CD4-positive, alpha-beta T cell treated with Interleukin-2 at 100 ng/mL for 4 hours (primary cell): ENCODE results near the gene TAPBPL.
"Not testable (repeated sequence)": the region's sequence is repeated elsewhere in the genome, so short reads cannot be mapped to it uniquely, and the experiment has no call there.

Experiments
- DNase-seq: peaks from one replicate; pipeline ENCODE4 v3.0.0-alpha.2; 2020; ENCODE audit warnings: low spot score

TAPBPL gene

DNA sequence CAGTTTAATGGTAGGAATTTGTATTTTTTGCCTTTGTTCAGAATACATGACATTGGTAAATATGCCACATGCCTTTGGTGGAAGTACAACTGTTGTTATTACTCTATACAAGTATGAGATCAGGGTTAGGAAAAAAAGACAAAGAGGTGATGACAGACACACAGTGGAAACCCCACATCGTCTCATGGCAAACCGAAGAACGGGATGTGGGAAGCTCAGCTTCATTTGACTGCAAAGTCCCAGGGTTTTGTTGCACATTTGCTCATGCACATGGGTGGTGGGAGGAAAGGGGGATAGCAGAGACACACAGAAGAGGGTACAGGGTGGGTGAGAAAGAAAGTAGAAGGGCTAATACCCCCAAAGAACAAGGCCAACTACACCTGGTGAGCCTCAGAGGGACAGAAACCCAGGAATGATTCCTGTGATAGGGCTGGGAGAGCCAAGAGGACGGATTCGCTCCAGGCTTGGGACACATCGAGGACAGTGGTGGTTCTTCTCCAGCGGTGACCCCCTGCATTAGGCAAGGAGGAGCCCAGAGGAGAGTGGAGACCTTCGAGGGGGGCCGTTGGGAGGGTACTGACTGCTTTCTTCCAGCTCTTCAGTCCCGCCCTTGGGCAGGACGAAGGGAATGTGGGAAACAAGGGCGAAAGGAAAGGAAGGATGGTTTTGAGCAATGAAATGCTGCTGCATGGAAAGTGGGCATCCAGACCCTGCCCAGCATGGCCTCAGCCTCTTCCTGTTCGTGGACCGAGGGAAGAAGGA lies 10.6 kb downstream of the TAPBPL start:
- no peak for DNase-seq

DNA sequence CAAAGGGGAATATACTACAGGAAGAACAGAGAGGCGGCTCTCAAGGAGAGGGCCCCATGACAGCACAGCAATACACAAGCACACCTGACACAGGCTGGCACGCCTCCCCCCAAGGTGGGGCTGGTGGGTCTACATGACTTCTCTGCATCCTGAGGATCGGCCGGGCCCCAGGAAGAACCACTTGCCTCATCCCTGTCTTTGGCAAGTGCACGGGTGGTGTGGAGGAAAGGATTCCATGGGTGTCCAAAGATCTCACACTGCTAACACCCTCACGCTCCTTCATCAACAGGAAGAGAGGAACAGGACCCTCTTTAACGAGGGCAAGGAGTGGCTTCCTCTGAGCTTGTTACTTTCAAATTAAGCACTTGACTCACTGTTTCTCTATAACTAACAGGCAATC lies 11.4 kb downstream of the TAPBPL start:
- peak; percentile 45 for DNase-seq

DNA sequence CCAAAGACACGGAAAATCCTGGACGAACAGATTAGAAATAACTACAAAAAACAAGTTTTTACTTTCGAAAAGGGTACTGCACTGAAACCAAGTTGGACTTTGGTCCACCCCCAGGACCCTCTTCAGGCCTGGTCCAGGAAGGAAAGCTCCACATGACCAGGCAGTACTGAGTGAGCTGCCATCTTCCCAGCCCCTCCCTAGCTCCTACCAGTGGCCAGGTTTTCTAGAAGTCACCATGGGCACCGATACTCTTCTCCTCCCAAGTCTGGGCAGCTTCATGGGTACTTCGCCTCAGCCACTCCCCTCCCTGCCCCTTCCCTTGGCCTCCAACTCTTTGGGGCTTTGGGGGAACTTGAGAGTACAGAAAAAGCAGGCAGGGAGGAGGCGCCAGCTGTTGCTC lies 12.0 kb downstream of the TAPBPL start:
- DNase-seq, result no peak

GRCh38 chr12:6464531-6464930 lies 12.7 kb downstream of the TAPBPL start:
- DNase-seq, result no peak

- peak; percentile 74 for DNase-seq
These were observed 13.8 kb downstream of the TAPBPL start for GRCh38 chr12:6465467-6466183.

DNA sequence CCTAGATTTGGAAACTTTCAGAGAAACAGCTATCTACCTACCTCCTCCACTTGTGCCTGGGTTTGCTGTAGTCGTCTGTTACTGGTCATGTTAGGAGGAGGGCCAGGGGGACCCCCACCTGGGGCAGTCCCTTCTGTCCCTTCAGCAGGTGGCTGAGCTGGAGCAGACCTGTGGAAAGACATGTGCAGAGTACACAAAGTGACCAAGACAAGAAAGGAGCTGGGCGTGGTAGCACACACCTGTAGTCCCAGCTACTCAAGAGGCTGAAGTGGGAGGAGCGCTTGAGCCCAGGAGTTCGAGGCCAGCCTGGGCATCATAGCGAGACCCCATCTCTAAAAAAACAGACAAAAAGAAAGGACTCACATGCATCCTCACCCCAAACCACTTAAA lies 14.3 kb downstream of the TAPBPL start:
- DNase-seq, result no peak

DNA sequence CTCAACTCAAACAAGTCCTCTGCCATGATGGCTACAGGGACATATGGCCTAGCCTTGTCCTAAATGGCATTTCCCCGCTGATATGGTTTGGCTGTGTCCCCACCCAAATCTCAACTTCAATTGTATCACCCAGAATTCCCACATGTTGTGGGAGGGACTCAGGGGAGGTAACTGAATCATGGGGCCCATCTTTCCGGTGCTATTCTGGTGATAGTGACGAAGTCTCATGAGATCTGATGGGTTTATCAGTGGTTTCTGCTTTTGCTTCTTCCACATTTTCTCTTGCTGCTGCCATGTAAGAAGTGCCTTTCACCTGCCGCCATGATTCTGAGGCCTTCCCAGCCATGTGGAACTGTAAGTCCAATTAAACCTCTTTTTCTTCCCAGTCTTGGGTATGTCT lies 14.9 kb downstream of the TAPBPL start:
- DNase-seq, result not testable (repeated sequence)

GRCh38 chr12:6467571-6468282 lies 15.9 kb downstream of the TAPBPL start:
- DNase-seq, result not testable (repeated sequence)

GRCh38 chr12:6468283-6468575 lies 16.4 kb downstream of the TAPBPL start:
- no peak for DNase-seq

- DNase-seq, result no peak
These were observed 17.2 kb downstream of the TAPBPL start for GRCh38 chr12:6469092-6469491.

- DNase-seq, result no peak
These were observed 17.9 kb downstream of the TAPBPL start for GRCh38 chr12:6469609-6470374.

- peak; percentile 97 for DNase-seq
These were observed 18.7 kb downstream of the TAPBPL start, which contains the start of gene VAMP1 for GRCh38 chr12:6470375-6471163. Gene VAMP1 (minus strand): TSS chr12:6470677. CDS start chr12:6470531, 146 bp downstream.

DNA sequence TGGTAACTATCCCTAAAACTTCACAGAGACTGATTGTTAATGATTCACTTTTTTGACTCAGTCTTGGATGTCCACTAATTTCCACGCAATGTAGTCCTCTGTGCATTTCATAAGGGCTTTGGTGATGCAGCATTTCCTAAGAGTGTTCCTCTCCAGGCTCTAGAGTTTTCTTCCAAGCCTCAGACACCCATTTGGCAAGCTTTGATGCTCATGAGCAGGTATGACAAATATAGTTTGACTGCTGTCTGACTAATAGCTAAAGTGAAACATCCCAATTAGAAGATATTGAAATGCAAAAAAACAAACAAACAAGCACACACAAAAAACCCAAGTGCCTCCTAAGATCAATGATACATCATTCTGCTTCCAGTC lies 20.1 kb downstream of the TAPBPL start:
- no peak for DNase-seq

- no peak for DNase-seq
These were observed 20.6 kb downstream of the TAPBPL start for GRCh38 chr12:6472491-6472890.

DNA sequence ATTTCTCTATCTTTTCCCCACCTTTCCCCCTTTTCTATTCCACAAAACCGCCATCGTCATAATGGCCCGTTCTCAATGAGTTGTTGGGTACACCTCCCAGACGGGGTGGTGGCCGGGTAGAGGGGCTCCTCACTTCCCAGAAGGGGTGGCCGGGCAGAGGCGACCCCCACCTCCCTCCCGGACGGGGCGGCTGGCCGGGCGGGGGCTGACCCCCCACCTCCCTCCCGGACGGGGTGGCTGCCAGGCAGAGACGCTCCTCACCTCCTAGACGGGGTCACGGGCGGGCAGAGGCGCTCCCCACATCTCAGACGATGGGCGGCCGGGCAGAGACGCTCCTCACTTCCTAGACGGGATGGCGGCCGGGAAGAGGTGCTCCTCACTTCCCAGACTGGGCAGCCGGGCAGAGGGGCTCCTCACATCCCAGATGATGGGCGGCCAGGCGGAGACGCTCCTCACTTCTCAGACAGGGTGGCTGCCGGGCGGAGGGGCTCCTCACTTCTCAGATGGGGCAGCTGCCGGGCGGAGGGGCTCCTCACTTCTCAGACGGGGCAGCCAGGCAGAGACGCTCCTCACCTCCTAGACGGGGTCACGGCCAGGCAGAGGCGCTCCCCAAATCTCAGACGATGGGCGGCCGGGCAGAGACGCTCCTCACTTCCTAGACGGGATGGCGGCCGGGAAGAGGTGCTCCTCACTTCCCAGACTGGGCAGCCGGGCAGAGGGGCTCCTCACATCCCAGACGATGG lies 23.6 kb downstream of the TAPBPL start:
- not testable (repeated sequence) for DNase-seq

DNA sequence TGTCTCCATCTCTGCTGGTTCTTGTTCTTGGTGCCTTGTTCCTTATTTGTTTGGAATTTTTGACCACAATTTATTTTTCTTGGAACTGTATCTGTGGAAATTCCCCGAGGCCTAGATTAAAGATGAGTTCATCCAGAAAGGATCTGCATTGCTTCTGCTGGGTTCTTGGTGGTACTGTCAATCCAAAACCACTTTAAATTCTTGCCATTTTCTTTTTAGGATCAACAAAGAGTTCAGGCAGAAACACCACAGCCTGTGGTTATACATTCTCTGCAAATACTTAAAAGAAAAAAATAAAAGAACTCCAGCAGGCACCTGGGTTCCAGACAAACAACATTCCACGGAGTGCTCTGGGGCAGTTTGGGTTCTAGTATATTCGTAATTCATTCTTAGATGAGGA lies 24.6 kb downstream of the TAPBPL start:
- no peak for DNase-seq

DNA sequence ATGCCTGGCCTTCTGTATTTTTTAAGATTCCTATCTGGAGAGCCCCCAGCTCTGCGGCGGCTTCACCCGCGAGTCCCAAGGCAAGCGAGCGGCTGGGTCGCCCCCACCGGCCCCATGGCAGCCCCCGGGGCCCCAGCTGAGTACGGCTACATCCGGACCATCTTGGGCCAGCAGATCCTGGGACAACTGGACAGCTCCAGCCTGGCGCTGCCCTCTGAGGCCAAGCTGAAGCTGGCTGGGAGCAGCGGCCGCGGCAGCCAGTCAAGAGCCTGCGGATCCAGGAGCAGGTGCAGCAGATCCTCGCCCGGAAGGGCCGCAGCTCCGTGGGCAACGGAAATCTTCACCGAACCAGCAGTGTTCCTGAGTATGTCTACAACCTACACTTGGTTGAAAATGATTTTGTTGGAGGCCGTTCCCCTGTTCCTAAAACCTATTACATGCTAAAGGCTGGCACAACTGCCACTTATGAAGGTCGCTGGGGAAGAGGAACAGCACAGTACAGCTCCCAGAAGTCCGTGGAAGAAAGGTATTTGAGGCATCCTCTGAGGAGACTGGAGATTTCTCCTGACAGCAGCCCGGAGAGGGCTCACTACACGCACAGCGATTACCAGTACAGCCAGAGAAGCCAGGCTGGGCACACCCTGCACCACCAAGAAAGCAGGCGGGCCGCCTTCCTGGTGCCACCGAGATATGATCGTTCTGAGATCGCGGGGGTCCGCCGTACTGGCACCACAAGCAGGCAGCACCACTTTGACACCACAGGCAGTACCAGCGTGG lies 25.9 kb downstream of the TAPBPL start:
- not testable (repeated sequence) for DNase-seq

DNA sequence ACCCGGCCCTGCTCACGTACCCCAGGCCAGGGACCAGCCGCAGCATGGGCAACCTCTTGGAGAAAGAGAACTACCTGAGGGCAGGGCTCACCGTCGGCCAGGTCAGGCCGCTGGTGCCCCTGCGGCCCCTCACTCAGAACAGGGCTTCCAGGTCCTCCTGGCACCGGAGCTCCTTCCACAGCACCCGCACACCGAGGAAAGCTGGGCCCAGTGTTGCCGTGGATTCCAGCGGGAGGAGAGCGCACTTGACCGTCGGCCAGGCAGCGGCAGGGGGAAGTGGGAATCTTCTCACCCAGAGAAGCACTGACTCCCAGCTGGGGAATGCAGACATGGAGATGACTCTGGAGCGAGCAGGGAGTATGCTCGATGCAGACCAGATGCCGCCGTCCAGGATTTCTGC lies 26.6 kb downstream of the TAPBPL start:
- no peak for DNase-seq

GRCh38 chr12:6488240-6488639 lies 36.4 kb downstream of the TAPBPL start:
- DNase-seq, result no peak

DNA sequence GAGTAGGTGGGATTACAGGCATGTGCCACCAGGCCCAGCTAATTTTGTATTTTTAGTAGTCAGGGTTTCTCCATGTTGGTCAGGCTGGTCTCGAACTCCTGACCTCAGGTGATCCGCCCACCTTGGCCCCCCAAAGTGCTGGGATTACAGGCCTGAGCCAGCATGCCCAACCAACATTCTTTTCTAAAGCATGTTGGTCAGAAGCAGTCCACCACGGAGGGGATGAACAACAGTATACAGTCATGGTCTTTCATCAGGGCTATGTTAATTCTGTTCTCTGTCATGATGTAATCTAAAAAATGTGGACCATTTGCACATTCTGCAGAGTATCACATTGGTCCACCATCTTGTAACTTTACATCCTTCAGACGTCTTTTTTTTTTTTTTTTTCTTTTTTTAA lies 37.6 kb downstream of the TAPBPL start:
- no peak for DNase-seq
